Memory B cell (primary cell): ENCODE measurements around the gene CDC42BPA.

Experiments
- ATAC-seq: fragments of 150-1000 bp; cut with Tn5 transposase; 2 replicates; pipeline ENCODE4 v1.10.0; 2021; ENCODE audit warnings: low read depth, mild to moderate bottlenecking, moderate library complexity
- DNase-seq, 2 donors: peaks; one replicate each; pipeline ENCODE4 v3.0.0; 2022; ENCODE audit warnings: low spot score in 2 of 2
- H3K27ac Mint-ChIP-seq: one replicate; pipeline ENCODE4 v1.8.0; 2022; ENCODE audit warnings: mild to moderate bottlenecking, moderate library complexity, mixed read lengths
- H3K27me3 Mint-ChIP-seq: one replicate; pipeline ENCODE4 v1.8.0; 2022; ENCODE audit warnings: mixed read lengths
- H3K36me3 Mint-ChIP-seq: one replicate; pipeline ENCODE4 v1.8.0; 2022; ENCODE audit warnings: mild to moderate bottlenecking, mixed read lengths
- H3K4me1 Mint-ChIP-seq: one replicate; pipeline ENCODE4 v1.8.0; 2022; ENCODE audit warnings: mixed read lengths
- H3K4me3 Mint-ChIP-seq: one replicate; pipeline ENCODE4 v1.8.0; 2022; ENCODE audit warnings: mild to moderate bottlenecking, moderate library complexity, mixed read lengths
- H3K9me3 Mint-ChIP-seq: one replicate; pipeline ENCODE4 v1.8.0; 2022; ENCODE audit warnings: mixed read lengths

The CDC42BPA gene

GRCh38 chr1:226989085-226989920 is 329.0 kb downstream of the CDC42BPA start:
- Mint-ChIP-seq H3K27ac (peak overlapping the region; percentile 76), H3K9me3 (no peaks in the 10 kb centered on the region), H3K4me1 (peaks cover 10% of the 10 kb centered on the region), H3K4me3 (no peak overlapping the region), H3K36me3 (peaks cover 16% of the 10 kb centered on the region), H3K27me3 (no peaks in the 10 kb centered on the region)
- no peak for ATAC-seq
- DNase-seq: no peak

DNA sequence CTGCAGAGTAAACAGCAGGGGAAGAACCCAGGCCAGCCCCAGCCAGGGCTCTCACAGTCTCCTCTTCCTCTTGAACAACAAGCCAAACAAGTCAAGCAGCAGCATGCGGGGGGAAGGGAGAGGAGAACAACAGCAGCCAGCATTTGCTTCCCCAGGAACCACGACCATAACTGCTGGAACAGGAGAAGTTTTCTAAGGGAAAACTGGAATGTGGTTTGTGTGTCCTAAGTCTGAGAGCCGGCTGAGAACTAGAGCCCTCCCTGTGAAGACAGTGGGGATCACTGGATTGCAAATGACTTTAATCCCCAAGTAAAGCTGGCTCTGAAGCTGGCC is 330.0 kb downstream of the CDC42BPA start:
- peaks cover 10% of the 10 kb centered on the region for H3K4me1 Mint-ChIP-seq
- H3K27me3 Mint-ChIP-seq: no peaks in the 10 kb centered on the region
- no peaks in the 10 kb centered on the region for H3K9me3 Mint-ChIP-seq
- DNase-seq (no peak), ATAC-seq (no peak)
- H3K36me3 Mint-ChIP-seq: peaks cover 19% of the 10 kb centered on the region
- H3K27ac Mint-ChIP-seq: no peak overlapping the region
- no peak overlapping the region for H3K4me3 Mint-ChIP-seq

DNA sequence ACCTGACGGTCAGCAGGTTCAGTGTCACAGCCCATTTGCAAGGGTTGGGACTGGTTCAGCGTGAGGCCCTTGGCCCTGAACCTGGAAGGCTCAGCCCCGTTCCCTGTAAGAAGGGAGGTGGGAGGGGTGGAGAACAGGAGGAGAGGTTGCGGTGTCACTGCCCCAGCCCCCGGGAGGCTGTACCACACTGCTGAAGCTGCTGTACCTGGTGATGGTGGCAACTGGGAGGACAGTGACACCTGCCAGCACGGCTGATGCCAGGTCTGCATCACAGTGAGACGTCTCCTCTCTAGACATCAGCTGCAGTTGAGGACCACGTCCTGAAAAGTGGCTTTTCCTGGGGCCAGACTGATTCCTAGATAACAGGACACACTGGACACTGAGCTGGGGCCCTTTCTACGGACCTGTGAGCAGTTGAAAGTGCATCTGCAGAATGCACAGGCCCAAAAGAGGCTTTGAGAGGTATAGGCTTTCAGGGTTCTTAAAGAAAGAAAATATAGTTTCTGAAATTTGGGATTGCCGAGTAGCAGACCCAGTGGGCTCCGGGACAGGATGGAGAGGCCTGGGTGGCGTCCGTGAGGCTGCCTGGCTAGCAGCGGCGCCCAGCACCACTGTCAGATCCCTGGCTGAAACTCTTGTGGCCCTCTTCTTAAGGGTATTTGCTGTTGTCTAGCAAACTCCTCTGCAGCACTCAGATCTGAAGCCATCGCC is 330.5 kb downstream of the CDC42BPA start:
- ATAC-seq (no peak), DNase-seq (no peak)
- no peaks in the 10 kb centered on the region for H3K27me3 Mint-ChIP-seq
- peaks cover 10% of the 10 kb centered on the region for H3K4me1 Mint-ChIP-seq
- no peak overlapping the region for H3K4me3 Mint-ChIP-seq
- H3K36me3 Mint-ChIP-seq: peaks cover 21% of the 10 kb centered on the region
- H3K9me3 Mint-ChIP-seq: no peaks in the 10 kb centered on the region
- no peak overlapping the region for H3K27ac Mint-ChIP-seq

- H3K4me3 Mint-ChIP-seq: no peak overlapping the region
- H3K36me3 Mint-ChIP-seq: peaks cover 21% of the 10 kb centered on the region
- no peak overlapping the region for H3K27ac Mint-ChIP-seq
- peaks cover 10% of the 10 kb centered on the region for H3K4me1 Mint-ChIP-seq
- H3K27me3 Mint-ChIP-seq: no peaks in the 10 kb centered on the region
- no peaks in the 10 kb centered on the region for H3K9me3 Mint-ChIP-seq
- ATAC-seq: no peak
- DNase-seq: no peak
Observed at GRCh38 chr1:226987179-226987536, 331.1 kb downstream of the CDC42BPA start.

DNA sequence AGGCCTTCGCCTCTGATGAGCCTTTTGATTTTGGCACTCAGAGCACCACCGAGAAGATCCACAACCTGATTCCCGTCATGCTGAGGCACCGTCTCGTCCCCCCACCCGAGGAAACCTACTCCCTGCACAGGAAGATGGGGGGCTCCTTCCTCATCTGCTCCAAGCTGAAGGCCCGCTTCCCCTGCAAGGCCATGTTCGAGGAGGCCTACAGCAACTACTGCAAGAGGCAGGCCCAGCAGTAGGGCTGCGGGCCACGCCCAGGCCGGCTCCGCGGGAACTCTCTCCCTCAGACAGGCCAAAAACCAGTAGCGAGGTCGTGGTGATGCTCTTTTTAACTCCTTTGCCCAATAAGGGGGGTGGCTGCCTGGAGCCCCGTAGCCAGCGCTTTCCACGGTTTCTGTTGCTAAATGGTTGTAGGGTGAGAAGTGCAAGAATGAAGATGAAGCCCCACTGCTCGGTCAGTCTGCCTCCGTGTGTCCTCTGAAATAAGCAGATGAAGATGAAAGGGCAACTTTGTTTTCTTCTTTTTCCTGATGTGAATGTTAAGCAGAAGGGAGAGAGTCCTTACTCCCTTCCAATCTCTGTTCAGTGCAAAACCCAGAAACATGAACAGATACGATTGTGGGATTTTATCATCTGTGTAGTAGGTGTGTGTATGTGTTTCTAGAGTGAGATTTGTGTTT is 331.7 kb downstream of the CDC42BPA start:
- no peak overlapping the region for H3K4me3 Mint-ChIP-seq
- no peak for DNase-seq
- no peak for ATAC-seq
- H3K36me3 Mint-ChIP-seq: peaks cover 21% of the 10 kb centered on the region
- H3K9me3 Mint-ChIP-seq: no peaks in the 10 kb centered on the region
- no peaks in the 10 kb centered on the region for H3K27me3 Mint-ChIP-seq
- peaks cover 10% of the 10 kb centered on the region for H3K4me1 Mint-ChIP-seq
- no peak overlapping the region for H3K27ac Mint-ChIP-seq

DNA sequence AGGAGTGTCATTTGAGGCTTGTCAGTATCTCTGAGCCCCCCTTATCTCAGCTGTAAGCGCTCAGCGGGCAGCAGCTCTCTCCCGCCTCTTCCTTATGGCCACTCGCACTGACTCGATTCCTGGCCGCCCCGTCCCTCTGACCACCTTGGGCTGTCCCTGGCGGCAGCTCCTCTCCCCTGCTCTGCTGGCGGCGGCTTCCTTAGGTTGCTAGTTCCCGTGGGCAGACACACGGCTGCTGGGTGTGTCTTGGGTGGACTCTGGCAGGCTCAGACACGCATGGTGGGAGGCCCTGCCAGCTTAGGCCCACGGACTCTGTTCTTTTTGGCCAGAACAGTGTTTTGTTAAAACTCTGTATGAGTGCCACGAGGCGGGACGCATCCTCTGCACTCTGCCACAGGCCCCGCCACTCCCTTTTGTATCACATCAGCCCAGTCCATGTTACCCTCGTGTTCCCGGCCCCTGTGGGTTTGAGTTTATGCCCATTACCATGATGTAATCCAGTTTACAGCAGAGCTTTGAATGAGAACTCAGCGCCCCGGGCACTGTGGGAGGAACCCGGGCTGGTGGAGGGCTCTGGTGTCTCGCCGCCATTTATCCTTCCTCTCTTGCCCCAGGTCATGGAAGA is 332.3 kb downstream of the CDC42BPA start:
- H3K4me3 Mint-ChIP-seq: no peak overlapping the region
- DNase-seq (no peak), ATAC-seq (no peak)
- H3K27ac Mint-ChIP-seq: no peak overlapping the region
- H3K4me1 Mint-ChIP-seq: peaks cover 10% of the 10 kb centered on the region
- no peaks in the 10 kb centered on the region for H3K27me3 Mint-ChIP-seq
- H3K9me3 Mint-ChIP-seq: no peaks in the 10 kb centered on the region
- H3K36me3 Mint-ChIP-seq: peaks cover 21% of the 10 kb centered on the region

GRCh38 chr1:226985239-226985838 is 333.0 kb downstream of the CDC42BPA start:
- Mint-ChIP-seq H3K4me1 (peaks cover 10% of the 10 kb centered on the region), H3K27me3 (no peaks in the 10 kb centered on the region), H3K4me3 (no peak overlapping the region), H3K36me3 (peaks cover 21% of the 10 kb centered on the region), H3K27ac (no peak overlapping the region), H3K9me3 (no peaks in the 10 kb centered on the region)
- ATAC-seq (no peak), DNase-seq (no peak)

- Mint-ChIP-seq H3K36me3 (peaks cover 21% of the 10 kb centered on the region), H3K4me3 (no peak overlapping the region), H3K27me3 (no peaks in the 10 kb centered on the region), H3K27ac (no peak overlapping the region), H3K9me3 (no peaks in the 10 kb centered on the region), H3K4me1 (peaks cover 4% of the 10 kb centered on the region)
- DNase-seq (no peak), ATAC-seq (no peak)
Observed at GRCh38 chr1:226984521-226985238, 333.6 kb downstream of the CDC42BPA start.

DNA sequence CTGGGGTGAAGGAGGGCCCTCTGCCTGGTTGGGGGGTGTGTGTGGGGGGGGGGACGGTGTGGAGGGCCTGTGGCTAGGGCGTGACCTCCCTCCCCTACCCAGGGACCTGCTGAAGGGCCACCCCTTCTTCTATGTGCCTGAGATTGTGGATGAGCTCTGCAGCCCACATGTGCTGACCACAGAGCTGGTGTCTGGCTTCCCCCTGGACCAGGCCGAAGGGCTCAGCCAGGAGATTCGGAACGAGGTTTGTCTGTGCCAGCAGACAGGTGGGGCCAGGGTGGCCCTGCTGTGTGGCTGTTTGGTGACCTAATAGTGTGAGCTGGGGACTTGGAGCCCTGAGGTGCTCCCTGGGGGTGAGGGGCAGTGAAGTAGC is 334.3 kb downstream of the CDC42BPA start:
- H3K27ac Mint-ChIP-seq: no peak overlapping the region
- H3K4me3 Mint-ChIP-seq: no peak overlapping the region
- H3K27me3 Mint-ChIP-seq: no peaks in the 10 kb centered on the region
- ATAC-seq: no peak
- no peaks in the 10 kb centered on the region for H3K9me3 Mint-ChIP-seq
- peaks cover 23% of the 10 kb centered on the region for H3K36me3 Mint-ChIP-seq
- DNase-seq: no peak
- H3K4me1 Mint-ChIP-seq: no peaks in the 10 kb centered on the region

DNA sequence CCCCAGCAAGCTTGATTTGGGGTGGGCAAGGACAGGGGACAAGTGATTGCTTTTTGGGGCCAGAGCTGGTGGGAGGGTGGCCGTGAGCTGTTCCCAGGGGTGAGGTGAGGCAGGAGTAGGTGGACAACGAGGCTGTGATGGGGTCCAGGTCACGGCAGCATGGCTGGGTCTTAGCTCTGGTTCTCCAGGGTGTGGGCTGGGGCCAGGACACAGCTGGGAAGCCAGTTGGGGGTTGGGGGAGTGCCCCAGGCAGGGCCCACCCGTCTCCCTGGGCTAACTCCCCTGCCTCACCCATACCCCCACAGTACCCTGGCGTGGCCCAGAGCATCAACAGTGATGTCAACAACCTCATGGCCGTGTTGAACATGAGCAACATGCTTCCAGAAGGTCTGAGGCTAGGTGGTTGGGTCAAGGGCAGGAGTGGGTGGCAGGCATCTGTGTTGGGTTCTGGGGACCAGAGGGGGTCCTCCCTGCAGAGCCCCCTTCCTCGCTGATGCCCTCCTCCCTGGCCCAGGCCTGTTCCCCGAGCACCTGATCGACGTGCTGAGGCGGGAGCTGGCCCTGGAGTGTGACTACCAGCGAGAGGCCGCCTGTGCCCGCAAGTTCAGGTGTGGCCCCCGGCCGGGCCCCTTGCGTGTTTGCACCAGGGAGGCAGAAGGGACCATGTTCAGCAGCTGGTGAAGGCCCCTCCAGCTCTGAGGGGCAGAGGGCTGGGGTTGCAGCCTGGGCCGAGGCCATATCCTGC is 334.9 kb downstream of the CDC42BPA start:
- H3K4me1 Mint-ChIP-seq: no peaks in the 10 kb centered on the region
- H3K4me3 Mint-ChIP-seq: no peak overlapping the region
- no peak for DNase-seq
- no peaks in the 10 kb centered on the region for H3K27me3 Mint-ChIP-seq
- no peaks in the 10 kb centered on the region for H3K9me3 Mint-ChIP-seq
- H3K36me3 Mint-ChIP-seq: peaks cover 28% of the 10 kb centered on the region
- no peak overlapping the region for H3K27ac Mint-ChIP-seq
- ATAC-seq: no peak

DNA sequence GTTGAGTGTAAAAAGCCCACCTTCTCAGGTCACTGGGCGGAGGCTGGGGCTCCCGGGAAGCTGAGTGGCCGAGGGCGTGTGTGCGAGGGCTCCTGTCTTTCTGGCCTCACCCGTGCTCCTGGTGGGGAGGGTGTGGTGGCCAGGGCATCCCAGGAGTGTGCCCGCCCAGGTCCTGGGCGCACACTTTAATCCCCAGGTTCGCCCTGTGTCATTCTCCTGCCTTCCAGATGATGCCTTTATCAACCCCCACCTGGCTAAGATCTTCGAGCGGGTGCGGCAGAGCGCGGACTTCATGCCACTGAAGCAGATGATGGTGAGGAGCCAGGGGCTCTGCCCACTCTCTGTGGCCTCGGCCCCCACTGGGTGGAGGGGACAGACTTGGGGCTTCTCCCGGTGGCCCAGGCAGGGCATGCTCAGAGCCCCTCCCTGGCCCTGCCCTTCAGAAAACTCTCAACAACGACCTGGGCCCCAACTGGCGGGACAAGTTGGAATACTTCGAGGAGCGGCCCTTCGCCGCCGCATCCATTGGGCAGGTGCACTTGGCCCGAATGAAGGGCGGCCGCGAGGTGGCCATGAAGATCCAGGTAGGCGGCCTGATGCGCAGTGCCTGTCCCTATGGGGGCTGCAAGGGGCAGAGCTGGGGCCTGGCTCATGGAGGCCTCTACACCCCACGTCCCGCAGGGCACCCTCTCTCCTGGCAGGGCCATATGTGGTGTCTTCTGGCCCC is 335.7 kb downstream of the CDC42BPA start:
- Mint-ChIP-seq H3K36me3 (peaks cover 36% of the 10 kb centered on the region), H3K27me3 (no peaks in the 10 kb centered on the region), H3K27ac (no peak overlapping the region), H3K9me3 (no peaks in the 10 kb centered on the region), H3K4me1 (peaks cover 5% of the 10 kb centered on the region), H3K4me3 (no peak overlapping the region)
- ATAC-seq: no peak
- DNase-seq: no peak

GRCh38 chr1:226981838-226982237 is 336.5 kb downstream of the CDC42BPA start:
- Mint-ChIP-seq H3K9me3 (no peaks in the 10 kb centered on the region), H3K27me3 (no peaks in the 10 kb centered on the region), H3K27ac (no peak overlapping the region), H3K4me1 (peaks cover 5% of the 10 kb centered on the region), H3K4me3 (no peak overlapping the region), H3K36me3 (peaks cover 35% of the 10 kb centered on the region)
- DNase-seq (no peak), ATAC-seq (no peak)
